Measurements from ENCODE around the gene SORBS1. TPM values are rescaled to one million over a fixed set of nuclear protein-coding genes. Genes with fewer than 3 reads are reported as not detected.

SORBS1 gene
- total RNA-seq, 1 experiment from 2014 or later, result 0.56 TPM

DNA sequence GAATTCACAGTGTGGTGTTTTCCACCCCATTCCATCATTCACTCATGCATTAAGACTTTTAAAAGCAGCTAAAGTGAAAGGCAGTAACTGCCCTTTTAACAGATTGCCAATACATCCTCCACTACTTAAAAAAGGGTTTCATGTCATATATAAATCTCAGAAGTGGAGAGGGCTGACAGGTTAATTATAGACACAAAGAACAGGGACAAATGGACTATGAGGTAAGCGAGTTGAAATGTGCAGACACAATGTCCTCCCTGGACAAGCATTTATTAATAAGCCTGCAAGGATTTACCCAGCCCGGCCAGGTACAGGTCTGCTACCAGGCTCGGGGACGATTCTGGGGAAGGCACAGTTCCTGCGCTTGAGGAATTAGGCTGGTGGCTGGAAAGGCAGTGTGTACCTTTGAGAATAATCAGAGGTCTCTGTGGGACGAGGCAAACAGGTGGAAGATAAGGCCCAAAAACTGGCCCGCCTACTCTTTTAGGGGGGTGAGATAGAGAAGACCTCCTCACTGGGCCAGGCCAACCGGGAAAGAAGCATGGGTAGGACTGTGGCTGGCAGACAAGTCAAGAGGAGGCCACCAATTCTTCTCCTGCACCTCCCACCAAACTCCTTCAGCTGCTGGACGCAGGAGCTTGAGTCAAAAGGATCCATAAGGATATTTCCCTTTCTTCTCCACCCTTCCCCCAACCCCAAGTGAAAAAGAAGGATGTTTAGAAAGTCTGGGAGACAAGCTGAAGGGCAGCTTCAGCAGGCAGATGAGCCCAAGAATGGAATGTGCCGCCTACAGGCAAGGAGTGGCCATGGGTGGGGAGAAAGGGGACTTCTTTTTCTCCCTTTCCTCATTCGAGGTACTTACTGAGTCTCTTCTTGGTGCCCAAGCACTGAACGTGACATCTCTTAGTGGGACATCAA, 271.9 kb downstream of the SORBS1 start:
- intact Hi-C loops (cut with micrococcal nuclease; ENCODE audit: unreplicated experiment), result no loop called here
- Histone ChIP-seq H3K27me3 (replicated peaks; ENCODE audit: insufficient read depth, low read depth, low read length, poor library complexity) (peaks cover 74% of the 10 kb centered on the region), H3K36me3 (ENCODE audit: insufficient read depth, low read length, poor library complexity, severe bottlenecking) (no peaks in the 10 kb centered on the region), H3K9me3 (ENCODE audit: low read depth, low read length, poor library complexity, severe bottlenecking) (no peaks in the 10 kb centered on the region), H3K27ac (ENCODE audit: low read depth, low read length, poor library complexity, severe bottlenecking) (no peak overlapping the region), H3K4me1 (ENCODE audit: insufficient read depth, low read length, poor library complexity, severe bottlenecking) (no peaks in the 10 kb centered on the region), H3K4me3 (ENCODE audit: low read depth, low read length, poor library complexity, severe bottlenecking) (no peak overlapping the region)
- TF ChIP-seq, protein P1, sequence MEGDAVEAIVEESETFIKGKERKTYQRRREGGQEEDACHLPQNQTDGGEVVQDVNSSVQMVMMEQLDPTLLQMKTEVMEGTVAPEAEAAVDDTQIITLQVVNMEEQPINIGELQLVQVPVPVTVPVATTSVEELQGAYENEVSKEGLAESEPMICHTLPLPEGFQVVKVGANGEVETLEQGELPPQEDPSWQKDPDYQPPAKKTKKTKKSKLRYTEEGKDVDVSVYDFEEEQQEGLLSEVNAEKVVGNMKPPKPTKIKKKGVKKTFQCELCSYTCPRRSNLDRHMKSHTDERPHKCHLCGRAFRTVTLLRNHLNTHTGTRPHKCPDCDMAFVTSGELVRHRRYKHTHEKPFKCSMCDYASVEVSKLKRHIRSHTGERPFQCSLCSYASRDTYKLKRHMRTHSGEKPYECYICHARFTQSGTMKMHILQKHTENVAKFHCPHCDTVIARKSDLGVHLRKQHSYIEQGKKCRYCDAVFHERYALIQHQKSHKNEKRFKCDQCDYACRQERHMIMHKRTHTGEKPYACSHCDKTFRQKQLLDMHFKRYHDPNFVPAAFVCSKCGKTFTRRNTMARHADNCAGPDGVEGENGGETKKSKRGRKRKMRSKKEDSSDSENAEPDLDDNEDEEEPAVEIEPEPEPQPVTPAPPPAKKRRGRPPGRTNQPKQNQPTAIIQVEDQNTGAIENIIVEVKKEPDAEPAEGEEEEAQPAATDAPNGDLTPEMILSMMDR (conservative IDR thresholded peaks at IDR 0.05; ENCODE audit: low read depth, low read length), result no peak
- no peak for TF ChIP-seq EZH2 (IDR thresholded peaks at IDR 0.05; ENCODE audit: borderline replicate concordance, low read depth, low read length, poor library complexity, severe bottlenecking)
- no peak for DNase-seq (ENCODE audit: low spot score)
- no TSS peak for BruUV-seq (replicated peaks)
- ChIA-PET CTCF (no interaction called here), POLR2A (ENCODE audit: low non-redundant PET) (no interaction called here)

DNA sequence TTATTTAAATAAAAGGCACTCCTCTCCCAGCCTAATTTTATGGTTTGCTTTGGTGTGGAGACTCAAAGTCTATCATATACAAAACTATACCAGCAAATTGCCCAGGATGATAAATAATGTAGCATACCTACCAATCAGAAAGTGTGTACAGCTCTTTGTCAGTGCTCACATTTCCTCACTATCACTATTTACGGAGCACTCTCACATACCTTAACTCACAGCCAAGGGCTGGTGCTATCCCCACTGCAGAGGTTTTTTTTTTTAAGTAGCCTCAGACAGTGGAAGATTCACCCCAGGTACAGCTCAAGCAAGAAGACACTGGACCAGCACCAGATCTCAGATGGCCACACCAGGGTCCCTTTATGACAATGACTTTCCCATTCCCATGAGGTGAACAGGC, 272.9 kb downstream of the SORBS1 start:
- no peaks in the 10 kb centered on the region for H3K36me3 ChIP-seq (ENCODE audit: insufficient read depth, low read length, poor library complexity, severe bottlenecking)
- no peak for DNase-seq (ENCODE audit: low spot score)
- TF ChIP-seq, protein P1 (conservative IDR thresholded peaks at IDR 0.05; ENCODE audit: low read depth, low read length), result no peak
- no peak for TF ChIP-seq EZH2 (IDR thresholded peaks at IDR 0.05; ENCODE audit: borderline replicate concordance, low read depth, low read length, poor library complexity, severe bottlenecking)
- H3K27ac ChIP-seq (ENCODE audit: low read depth, low read length, poor library complexity, severe bottlenecking), result no peak overlapping the region
- no peaks in the 10 kb centered on the region for H3K4me1 ChIP-seq (ENCODE audit: insufficient read depth, low read length, poor library complexity, severe bottlenecking)
- H3K9me3 ChIP-seq (ENCODE audit: low read depth, low read length, poor library complexity, severe bottlenecking), result no peaks in the 10 kb centered on the region
- no TSS peak for BruUV-seq (replicated peaks)
- intact Hi-C loops (cut with micrococcal nuclease; ENCODE audit: unreplicated experiment), result no loop called here
- ChIA-PET CTCF (no interaction called here), POLR2A (ENCODE audit: low non-redundant PET) (no interaction called here)
- H3K4me3 ChIP-seq (ENCODE audit: low read depth, low read length, poor library complexity, severe bottlenecking), result no peak overlapping the region
- H3K27me3 ChIP-seq (replicated peaks; ENCODE audit: insufficient read depth, low read depth, low read length, poor library complexity), result peaks cover 70% of the 10 kb centered on the region

DNA sequence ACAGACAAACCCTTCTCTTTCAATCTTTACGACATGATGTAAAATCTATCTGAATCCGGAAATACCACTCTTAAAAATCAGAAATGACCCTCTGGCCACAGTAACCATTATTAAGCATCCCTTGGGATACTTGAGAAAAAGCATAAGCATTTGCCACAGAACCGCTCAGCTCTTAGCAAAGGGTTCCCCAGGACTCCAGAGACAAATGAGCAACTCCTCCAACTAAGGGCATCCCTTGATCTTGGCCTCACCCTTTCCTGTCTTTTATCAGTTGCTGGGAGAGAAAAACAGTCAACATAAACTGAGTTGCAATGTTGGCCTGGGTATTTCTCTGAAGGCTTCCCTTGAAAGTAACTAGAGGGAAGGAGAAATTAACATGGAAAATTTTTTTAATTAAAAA, 273.9 kb downstream of the SORBS1 start:
- no peaks in the 10 kb centered on the region for H3K36me3 ChIP-seq (ENCODE audit: insufficient read depth, low read length, poor library complexity, severe bottlenecking)
- intact Hi-C loops (cut with micrococcal nuclease; ENCODE audit: unreplicated experiment), result no loop called here
- H3K27ac ChIP-seq (ENCODE audit: low read depth, low read length, poor library complexity, severe bottlenecking), result no peak overlapping the region
- no peak overlapping the region for H3K4me3 ChIP-seq (ENCODE audit: low read depth, low read length, poor library complexity, severe bottlenecking)
- BruUV-seq (replicated peaks), result no TSS peak
- H3K27me3 ChIP-seq (replicated peaks; ENCODE audit: insufficient read depth, low read depth, low read length, poor library complexity), result peaks cover 62% of the 10 kb centered on the region
- DNase-seq (ENCODE audit: low spot score), result no peak
- no peaks in the 10 kb centered on the region for H3K9me3 ChIP-seq (ENCODE audit: low read depth, low read length, poor library complexity, severe bottlenecking)
- TF ChIP-seq, protein P1 (conservative IDR thresholded peaks at IDR 0.05; ENCODE audit: low read depth, low read length), result no peak
- TF ChIP-seq EZH2 (IDR thresholded peaks at IDR 0.05; ENCODE audit: borderline replicate concordance, low read depth, low read length, poor library complexity, severe bottlenecking), result no peak
- H3K4me1 ChIP-seq (ENCODE audit: insufficient read depth, low read length, poor library complexity, severe bottlenecking), result no peaks in the 10 kb centered on the region
- ChIA-PET CTCF (no interaction called here), POLR2A (ENCODE audit: low non-redundant PET) (no interaction called here)

Measured in A673 (cell line).